Vagina (tissue), 2 donors: Measurements from ENCODE around the gene HINT1. TPM values are rescaled to one million over a fixed set of nuclear protein-coding genes. Genes with fewer than 3 reads are reported as not detected.
"Not testable (repeated sequence)": the region's sequence is repeated elsewhere in the genome, so short reads cannot be mapped to it uniquely, and the experiment has no call there.

Source experiments
- DNase-seq, 2 donors: peaks; one replicate each; pipeline ENCODE4 v3.0.0-alpha.2; 2017; ENCODE audit errors: extremely low spot score in 2 of 2
- H3K27ac ChIP-seq: fragments of 200-600 bp; sonication (generic); one replicate; pipeline ENCODE4 v1.5.1; 2019
- H3K27me3 ChIP-seq: fragments of 200-600 bp; sonication (generic); one replicate; pipeline ENCODE4 v1.5.1; 2019
- H3K36me3 ChIP-seq, 2 donors: fragments of 200-600 bp; sonication (generic); one replicate each; pipeline ENCODE4 v1.5.1; 2017 to 2019
- H3K4me1 ChIP-seq: fragments of 200-600 bp; sonication (generic); one replicate; pipeline ENCODE4 v1.5.1; 2019
- H3K4me3 ChIP-seq, 2 donors: fragments of 200-600 bp; sonication (generic); 1 replicate in 1 of 2; 2 replicates in 1 of 2; pipeline ENCODE4 v1.5.1; 2016 to 2019
- H3K9me3 ChIP-seq: fragments of 200-600 bp; sonication (generic); one replicate; pipeline ENCODE4 v1.5.1; 2019
- CTCF ChIP-seq, 3 experiments: fragments of 450-650 bp in 2 of 3; fragments of 200-600 bp in 1 of 3; sonication (generic) in 1 of 3; IDR thresholded peaks; one replicate each; pipeline ENCODE4 v1.5.1; 2017 to 2019; ENCODE audit warnings: antibody characterized with exemption in 3 of 3, mild to moderate bottlenecking in 2 of 3, moderate library complexity in 2 of 3
- POLR2A ChIP-seq, 2 donors: fragments of 450-650 bp; IDR thresholded peaks; one replicate each; pipeline ENCODE4 v1.6.1; 2017; ENCODE audit warnings: antibody characterized with exemption in 2 of 2, mild to moderate bottlenecking in 2 of 2, moderate library complexity in 2 of 2
- POLR2AphosphoS5 ChIP-seq, 2 donors: sonication (generic); formaldehyde crosslinking; IDR thresholded peaks; one replicate each; pipeline ENCODE4 v1.9.0; 2017; ENCODE audit warnings: antibody characterized with exemption in 2 of 2, mild to moderate bottlenecking in 2 of 2, low read depth in 1 of 2; ENCODE audit not compliant: insufficient read depth in 1 of 2
- intact Hi-C: fragments of 100-400 bp; cut with DNase I; formaldehyde crosslinking; loops from one replicate; pipeline ENCODE4 v1.15.1; 2023
- total RNA-seq: library from RNA; depleted of rRNA; stranded (reverse); fragments of >200 nt; gene quantifications from one replicate; pipeline ENCODE4 v1.2.3, GENCODE V29; 2016

HINT1 gene
- total RNA-seq, 1 donor from 2014 or later = 161 TPM

GRCh38 chr5:131200560-131200959, 35.5 kb upstream of the HINT1 start:
- no peaks in the 10 kb centered on the region for H3K36me3 ChIP-seq
- no peaks in the 10 kb centered on the region for H3K27me3 ChIP-seq
- no peaks in the 10 kb centered on the region for H3K9me3 ChIP-seq
- intact Hi-C loops = no loop called here
- no peaks in the 10 kb centered on the region for H3K4me1 ChIP-seq
- no peak for DNase-seq
- H3K27ac ChIP-seq = no peak overlapping the region
- H3K4me3 ChIP-seq = no peak overlapping the region
- TF ChIP-seq CTCF (IDR thresholded peaks at IDR 0.05) (no peak), POLR2A (IDR thresholded peaks at IDR 0.05) (no peak), POLR2AphosphoS5 (IDR thresholded peaks at IDR 0.05; ENCODE audit: insufficient read depth in 1 of 2, low read depth in 1 of 2) (no peak)

GRCh38 chr5:131198625-131199024, 33.6 kb upstream of the HINT1 start:
- intact Hi-C loops = no loop called here
- H3K36me3 ChIP-seq = no peaks in the 10 kb centered on the region
- TF ChIP-seq CTCF (IDR thresholded peaks at IDR 0.05) (no peak), POLR2A (IDR thresholded peaks at IDR 0.05) (no peak), POLR2AphosphoS5 (IDR thresholded peaks at IDR 0.05; ENCODE audit: insufficient read depth in 1 of 2, low read depth in 1 of 2) (no peak)
- H3K4me3 ChIP-seq = no peak overlapping the region
- no peaks in the 10 kb centered on the region for H3K4me1 ChIP-seq
- no peak overlapping the region for H3K27ac ChIP-seq
- H3K9me3 ChIP-seq = no peaks in the 10 kb centered on the region
- DNase-seq = no peak
- no peaks in the 10 kb centered on the region for H3K27me3 ChIP-seq

- H3K4me3 ChIP-seq = no peak overlapping the region
- H3K27ac ChIP-seq = no peak overlapping the region
- no peaks in the 10 kb centered on the region for H3K27me3 ChIP-seq
- TF ChIP-seq POLR2A (IDR thresholded peaks at IDR 0.05) (no peak), CTCF (IDR thresholded peaks at IDR 0.05) (no peak), POLR2AphosphoS5 (IDR thresholded peaks at IDR 0.05; ENCODE audit: insufficient read depth in 1 of 2, low read depth in 1 of 2) (no peak)
- no peak for DNase-seq
- intact Hi-C loops = no loop called here
- no peaks in the 10 kb centered on the region for H3K36me3 ChIP-seq
- H3K9me3 ChIP-seq = no peaks in the 10 kb centered on the region
- H3K4me1 ChIP-seq = no peaks in the 10 kb centered on the region
These were observed 31.3 kb upstream of the HINT1 start for GRCh38 chr5:131196331-131196730.

GRCh38 chr5:131195696-131196095, 30.6 kb upstream of the HINT1 start:
- no peak overlapping the region for H3K4me3 ChIP-seq
- no peaks in the 10 kb centered on the region for H3K4me1 ChIP-seq
- no peaks in the 10 kb centered on the region for H3K27me3 ChIP-seq
- H3K9me3 ChIP-seq = no peaks in the 10 kb centered on the region
- no peak overlapping the region for H3K27ac ChIP-seq
- intact Hi-C loops = no loop called here
- no peak for DNase-seq
- no peak for TF ChIP-seq CTCF (IDR thresholded peaks at IDR 0.05)
- no peak for TF ChIP-seq POLR2AphosphoS5 (IDR thresholded peaks at IDR 0.05; ENCODE audit: insufficient read depth in 1 of 2, low read depth in 1 of 2)
- no peak for TF ChIP-seq POLR2A (IDR thresholded peaks at IDR 0.05)
- no peaks in the 10 kb centered on the region for H3K36me3 ChIP-seq

GRCh38 chr5:131194725-131195124, 29.7 kb upstream of the HINT1 start:
- H3K27me3 ChIP-seq = no peaks in the 10 kb centered on the region
- H3K36me3 ChIP-seq = no peaks in the 10 kb centered on the region
- H3K9me3 ChIP-seq = no peaks in the 10 kb centered on the region
- no peak for DNase-seq
- no peak overlapping the region for H3K27ac ChIP-seq
- H3K4me1 ChIP-seq = no peaks in the 10 kb centered on the region
- intact Hi-C loops = no loop called here
- no peak for TF ChIP-seq POLR2AphosphoS5 (IDR thresholded peaks at IDR 0.05; ENCODE audit: insufficient read depth in 1 of 2, low read depth in 1 of 2)
- no peak for TF ChIP-seq CTCF (IDR thresholded peaks at IDR 0.05)
- no peak for TF ChIP-seq POLR2A (IDR thresholded peaks at IDR 0.05)
- H3K4me3 ChIP-seq = no peak overlapping the region

- H3K27me3 ChIP-seq, H3K4me3 ChIP-seq, H3K9me3 ChIP-seq, intact Hi-C loops, H3K36me3 ChIP-seq, H3K27ac ChIP-seq, DNase-seq, H3K4me1 ChIP-seq: not testable (repeated sequence)
These were observed 28.8 kb upstream of the HINT1 start for GRCh38 chr5:131193897-131194296.
